GM19035 (cell line): ENCODE measurements around the gene ARAP3.
A peak's percentile ranks its signal among the peaks of the same experiment; 100 is the strongest.

ENCODE experiments used
- ATAC-seq: cut with Tn5 transposase; IDR thresholded peaks from one replicate; pipeline ENCODE4 v1.9.1; 2021; ENCODE audit not compliant: unreplicated experiment

ARAP3 gene

DNA sequence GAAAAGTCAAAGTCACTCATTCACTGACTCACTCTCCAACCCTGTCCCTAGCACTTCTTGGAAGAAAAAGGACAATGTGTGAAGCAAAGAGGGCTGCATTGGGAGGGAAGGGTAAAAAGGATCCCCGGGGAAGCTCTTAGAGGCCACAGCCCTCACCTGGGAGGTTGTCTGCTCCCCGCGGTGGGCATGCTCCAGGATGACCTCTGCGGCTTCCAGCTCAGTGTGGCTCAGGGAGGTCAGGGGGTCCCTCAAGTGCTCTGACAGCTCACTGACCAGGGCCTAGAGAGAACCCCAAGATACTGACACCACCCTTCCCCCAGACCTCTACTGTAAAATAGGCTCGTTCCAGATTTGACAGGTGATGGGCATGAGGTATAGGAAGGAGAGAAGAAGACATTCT, 34.8 kb downstream of the ARAP3 start:
- ATAC-seq = no peak

DNA sequence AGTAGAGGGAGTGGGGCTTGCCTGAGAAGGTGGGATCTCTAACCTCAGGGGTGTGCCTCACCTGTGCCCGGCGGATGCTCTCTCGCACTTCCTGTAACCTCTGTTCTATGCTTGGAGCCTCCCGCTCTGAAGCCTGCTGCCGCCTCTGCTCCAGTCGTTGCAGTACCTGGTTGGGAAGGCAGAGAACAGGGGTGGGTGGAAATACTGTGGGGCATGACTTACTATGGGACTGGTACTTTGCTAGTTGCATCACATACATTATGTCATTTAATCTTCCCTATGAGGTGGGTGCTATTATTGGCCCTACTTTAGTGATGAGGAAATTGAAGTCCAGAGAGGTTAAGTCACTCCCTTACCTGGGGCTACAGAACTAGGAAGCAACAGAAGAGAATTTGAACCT, 36.0 kb downstream of the ARAP3 start:
- no peak for ATAC-seq

DNA sequence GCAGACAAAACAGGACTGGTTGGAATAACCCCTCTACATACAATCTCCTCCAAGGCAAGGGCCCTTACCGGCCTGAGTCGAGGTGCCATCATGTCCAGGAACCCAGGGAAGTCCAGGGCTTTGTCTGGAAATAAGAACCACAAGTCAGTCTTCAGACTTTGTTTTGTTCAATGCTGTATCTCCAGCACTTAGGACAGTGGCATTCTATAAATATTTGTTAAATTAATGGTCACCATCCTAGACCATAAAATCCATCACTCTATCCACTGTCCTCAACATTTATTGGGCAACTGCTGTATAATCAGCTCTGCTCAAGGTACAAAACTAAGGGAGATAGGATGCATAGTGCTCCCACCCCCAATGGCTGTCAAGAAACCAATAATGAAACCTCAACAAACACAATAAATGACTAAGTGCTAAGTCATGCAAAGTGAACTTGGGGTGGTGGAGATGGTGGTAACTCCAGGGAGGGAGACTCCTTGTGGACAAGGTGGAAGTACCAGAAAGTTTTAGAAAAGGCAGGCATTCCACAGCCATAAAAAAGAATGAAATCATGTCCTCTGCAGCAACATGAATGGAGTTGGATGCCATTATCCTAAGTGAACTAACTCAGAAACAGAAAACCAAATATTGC, 40.3 kb downstream of the ARAP3 start:
- peak; percentile 31 for ATAC-seq

DNA sequence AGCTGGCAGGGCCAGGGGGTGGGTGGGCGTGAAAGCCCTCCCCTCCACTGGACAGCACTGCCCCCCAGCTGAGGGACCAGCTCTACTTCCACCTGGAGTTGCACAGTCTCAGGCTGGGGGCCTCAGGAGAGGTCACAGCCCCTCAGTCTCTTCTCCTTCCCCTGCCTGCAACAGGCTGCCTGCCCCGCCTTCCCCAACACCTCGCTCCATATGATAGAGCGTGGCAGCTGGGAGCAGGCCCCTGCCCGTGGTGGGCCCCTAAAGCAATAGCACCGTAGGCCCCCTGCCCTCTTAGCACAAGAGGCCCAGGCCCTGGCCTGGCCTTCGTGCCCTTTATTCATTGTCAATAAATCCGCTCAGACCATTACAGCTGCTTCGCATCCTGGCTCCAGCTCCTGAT, 41.3 kb downstream of the ARAP3 start:
- no peak for ATAC-seq

DNA sequence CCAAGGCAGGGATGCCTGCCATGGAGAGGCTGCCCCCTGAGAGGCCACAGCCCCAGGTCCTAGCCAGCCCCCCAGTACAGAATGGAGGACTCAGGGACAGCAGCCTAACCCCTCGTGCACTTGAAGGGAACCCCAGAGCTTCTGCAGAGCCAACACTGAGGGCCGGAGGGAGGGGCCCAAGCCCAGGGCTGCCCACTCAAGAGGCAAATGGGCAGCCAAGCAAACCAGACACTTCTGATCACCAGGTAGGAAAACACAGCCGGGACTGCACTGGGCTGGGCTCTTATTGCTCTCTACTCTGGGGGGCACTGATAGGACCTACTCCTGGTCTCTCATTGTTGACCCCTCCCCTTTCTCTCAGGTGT, 42.0 kb downstream of the ARAP3 start:
- ATAC-seq = no peak

DNA sequence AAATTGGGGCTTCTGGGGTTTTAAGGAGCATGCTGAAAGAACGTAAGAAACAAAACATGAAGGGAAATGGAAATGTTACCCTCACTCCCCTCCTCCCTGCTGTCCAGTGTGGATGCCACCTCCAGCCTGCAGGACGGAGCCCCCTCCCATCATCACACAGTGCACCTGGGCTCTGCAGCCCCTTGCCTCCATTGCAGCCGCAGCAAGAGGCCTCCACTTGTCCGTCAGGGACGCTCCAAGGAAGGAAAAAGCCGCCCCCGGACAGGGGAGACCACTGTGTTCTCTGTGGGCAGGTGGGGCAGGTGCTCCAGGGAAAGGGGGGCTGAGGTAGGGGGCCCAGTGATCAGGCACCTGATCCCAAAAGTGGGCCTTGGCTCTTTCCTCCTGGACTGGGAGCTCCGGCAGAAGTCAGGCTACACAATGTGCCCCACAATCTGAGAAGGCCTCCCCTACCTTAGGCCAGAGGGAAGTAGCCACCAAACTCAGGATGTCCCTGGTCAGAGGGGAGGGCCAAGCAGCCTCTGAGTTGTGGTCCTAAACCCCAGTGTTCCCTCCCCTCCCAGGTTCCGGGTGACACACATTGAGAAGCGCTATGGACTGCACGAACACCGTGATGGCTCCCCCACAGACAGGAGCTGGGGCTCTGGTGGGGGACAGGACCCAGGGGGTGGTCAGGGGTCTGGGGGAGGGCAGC, 42.5 kb downstream of the ARAP3 start:
- ATAC-seq = no peak

DNA sequence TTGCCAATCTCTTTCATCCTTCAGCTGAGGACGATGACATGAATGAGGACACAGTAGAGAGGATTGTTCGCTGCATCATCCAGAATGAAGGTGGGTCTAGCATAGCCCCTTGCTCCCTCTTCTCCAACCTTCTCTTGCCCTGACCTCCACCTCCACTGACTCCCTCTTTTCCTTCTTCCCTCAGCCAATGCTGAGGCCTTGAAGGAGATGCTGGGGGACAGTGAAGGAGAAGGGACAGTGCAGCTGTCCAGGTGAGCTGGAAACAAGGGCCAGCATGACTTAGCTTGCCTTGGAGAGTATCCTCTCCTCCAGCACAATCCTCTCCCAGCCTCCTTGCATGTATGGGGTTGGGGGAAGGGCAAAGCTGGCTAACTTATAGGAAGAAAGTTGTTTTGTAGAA, 43.3 kb downstream of the ARAP3 start:
- no peak for ATAC-seq

DNA sequence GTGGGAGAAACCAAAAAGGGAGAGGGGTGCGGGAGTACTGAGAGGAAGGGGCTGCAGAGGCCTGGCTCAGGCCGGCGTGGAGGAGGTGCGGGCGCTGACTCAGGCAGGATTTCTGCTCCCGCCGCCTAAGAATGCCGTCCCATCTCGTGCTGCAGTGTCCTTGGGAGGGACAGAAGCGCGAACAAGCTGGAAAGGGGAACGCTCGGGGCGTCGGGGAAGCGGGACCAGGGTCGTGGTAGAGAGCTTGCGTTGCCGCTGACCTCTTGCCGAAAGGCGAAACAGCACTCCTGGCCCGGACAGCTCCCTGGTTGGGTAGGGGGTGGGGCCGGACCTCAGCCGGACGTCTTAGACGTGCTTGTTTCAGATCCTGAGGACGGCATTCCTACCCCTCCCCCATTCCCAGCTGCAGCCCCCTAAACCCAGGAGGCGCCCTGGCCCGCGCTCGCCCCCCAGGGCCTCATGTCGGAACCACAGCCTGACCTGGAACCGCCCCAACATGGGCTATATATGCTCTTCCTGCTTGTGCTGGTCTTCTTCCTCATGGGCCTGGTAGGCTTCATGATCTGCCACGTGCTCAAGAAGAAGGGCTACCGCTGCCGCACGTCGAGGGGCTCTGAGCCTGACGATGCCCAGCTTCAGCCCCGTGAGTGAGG, 44.1 kb downstream of the ARAP3 start:
- ATAC-seq = peak; percentile 22

DNA sequence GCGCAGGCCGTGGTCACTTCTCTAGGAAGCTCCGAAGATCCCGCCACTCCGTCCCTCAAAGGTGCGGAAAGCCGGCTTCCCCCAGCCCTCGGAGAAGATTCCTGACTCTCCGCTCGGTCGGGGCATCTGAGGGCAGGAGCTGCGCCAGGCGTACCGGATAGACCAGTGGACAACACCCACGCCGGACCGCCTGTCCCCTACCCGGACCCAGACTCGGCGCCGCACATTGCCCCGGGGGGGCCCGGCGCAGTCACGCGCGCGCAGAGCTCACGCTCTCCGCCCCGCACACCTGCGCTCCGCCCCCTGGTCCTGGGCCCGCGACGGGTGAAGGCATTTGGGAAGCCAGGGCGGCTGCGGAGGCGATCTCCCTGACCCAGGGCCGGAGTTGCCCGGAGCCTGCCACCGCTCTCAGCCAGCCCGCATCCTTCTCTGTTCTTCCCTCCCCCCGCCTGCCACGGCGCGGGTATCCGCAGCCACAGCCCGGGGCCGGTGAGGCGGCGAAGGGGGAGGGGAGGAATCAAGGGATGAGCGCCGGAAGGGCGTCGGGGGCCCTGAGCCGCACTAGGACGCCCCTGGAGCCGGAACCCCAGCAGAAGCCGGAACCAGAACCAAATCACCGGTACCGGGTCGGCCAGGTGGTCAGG, 44.8 kb downstream of the ARAP3 start:
- peak; percentile 31 for ATAC-seq

DNA sequence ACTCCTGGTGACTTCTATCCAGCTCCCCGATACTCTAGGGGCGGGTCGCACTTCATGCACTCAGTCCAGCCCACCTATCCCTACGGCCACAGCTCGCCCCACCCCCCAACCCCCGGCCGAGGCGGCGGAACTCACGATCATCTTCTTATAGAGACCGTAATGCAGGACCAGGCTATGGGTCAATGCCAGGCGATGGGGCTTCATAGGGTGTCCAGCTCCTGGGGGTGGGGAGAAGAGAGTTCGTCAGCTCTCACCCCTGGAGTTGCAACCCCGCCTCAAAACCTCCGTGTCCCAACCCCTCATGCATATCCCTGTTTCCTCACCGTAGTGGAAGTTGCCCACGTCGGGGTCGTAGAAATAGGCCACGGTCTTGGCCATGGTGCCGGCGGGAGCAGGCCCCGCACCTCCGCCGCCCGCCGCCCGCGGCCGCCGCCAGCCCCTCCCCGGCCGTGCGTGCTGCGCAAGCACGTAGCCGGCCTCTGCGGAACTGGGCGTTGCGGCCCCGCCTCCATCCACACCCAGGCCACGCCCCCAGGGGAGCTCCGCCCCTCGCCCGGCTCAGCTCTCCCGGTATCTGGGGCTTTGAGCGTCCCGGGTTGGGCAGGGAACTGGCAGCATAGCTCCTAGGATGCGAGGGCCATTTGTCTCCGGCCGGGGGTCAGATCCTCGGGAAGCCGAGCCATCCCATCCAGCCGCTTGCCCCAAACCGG, 45.5 kb downstream of the ARAP3 start, which contains the start of the genes HDAC3 and RELL2:
TSS of gene HDAC3 (minus strand) at position 437 of the 710 bp plus-strand sequence. CDS start at position 378, 59 bp downstream.
TSS of gene RELL2 (plus strand) at position 585 of the 710 bp plus-strand sequence. CDS start 1,229 bp downstream, outside the sequence.
- ATAC-seq = peak; percentile 76

DNA sequence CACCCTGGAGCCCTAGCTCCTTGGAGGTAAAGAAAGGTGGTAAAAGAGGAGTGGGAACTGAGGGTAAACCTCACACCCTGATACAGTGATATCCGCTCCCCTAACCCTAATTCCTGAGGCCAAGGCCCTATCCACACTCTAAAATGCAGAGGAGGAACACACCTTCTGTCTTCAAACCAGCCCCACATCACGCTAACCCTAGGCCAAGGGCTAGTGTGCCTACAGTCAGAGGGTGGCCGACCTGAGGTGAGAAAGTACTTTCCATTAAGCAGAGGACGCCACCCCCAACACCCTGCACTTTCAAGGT, 46.0 kb downstream of the ARAP3 start:
- no peak for ATAC-seq

DNA sequence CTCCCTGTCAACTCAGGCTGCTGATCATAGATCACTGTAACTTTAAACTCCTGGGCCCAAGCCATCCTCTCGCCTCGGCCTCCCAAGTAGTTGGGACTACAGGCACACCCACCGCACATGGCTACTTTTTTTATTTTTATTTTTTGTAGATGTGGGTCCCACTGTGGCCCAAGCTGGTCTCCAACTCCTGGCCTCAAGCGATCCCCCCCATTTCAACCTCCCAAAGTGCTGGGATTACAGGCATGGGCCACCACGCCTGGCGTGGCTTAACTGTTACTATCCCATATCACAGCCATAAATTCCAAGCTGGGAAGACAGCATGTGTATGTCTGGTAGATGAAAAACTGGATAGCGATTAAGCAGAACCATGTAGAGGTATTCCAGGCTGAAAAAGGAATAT, 46.4 kb downstream of the ARAP3 start:
- no peak for ATAC-seq

DNA sequence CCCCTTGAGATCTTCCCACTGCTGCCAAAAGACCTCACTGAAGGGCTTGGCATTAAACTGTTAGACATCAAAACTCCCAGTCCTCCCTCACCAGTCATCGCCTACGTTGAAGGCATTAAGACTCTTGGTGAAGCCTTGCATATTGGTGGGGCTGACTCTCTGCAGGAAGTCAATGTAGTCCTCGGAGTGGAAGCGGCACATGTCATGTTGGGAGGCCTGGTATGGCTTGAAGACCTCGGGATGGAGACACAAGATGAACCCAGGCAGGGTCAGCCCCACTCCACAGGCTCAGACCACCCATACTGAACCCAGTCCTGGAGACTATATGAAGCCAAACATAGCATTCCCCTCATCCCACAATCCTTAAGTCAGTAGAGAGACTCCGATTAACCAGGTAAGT, 47.3 kb downstream of the ARAP3 start:
- ATAC-seq = no peak

DNA sequence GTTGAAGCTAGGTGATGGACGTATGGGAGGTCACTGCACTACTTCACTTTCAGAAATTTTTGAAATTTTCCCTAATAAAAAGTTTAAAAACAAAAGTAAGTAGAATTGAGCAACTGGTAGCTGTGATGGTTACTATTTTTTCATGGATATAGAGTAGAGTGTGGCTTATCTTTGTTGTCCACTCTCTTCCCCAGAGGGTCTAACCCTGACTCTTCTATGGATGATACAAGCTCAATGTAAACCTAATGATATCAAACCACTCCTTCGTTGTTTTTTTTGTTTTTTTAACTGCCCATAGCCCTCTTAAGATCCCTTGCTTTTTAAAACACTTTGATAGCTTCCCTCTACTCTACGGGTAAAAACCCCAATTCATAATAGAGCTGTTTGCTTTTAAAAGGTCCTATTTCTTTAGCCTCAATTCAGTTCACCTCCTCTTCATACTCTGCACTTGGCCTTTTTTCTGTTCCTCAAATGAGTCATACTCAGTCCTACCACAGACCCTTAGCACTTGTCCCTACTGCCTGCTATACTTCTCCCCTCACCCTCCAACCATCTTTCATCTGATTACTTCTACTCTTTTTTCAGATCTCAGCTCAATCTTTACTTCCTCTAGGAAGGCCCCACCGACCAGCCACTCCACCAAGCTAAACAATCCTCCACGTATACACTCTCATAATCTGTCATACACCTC, 48.0 kb downstream of the ARAP3 start:
- ATAC-seq = peak; percentile 62

DNA sequence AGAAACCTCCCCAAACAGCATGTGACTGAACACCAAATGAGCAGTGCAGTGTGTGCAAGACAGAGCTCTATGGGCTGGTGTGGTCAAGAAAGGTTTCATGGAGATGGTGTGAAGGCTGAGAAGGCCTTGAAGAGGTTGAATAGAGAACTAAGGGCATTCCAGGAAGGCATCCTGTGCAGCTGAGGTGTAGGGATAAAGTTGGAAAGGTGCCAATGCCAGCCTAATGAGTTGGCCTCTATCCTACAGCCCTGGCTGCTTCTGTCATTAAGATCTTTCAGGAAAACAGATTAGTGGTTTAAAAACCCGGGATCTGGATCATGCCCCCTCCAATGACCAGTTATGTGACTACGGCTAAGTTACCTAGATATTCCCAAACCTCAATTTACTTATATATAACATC, 49.4 kb downstream of the ARAP3 start:
- ATAC-seq = no peak

DNA sequence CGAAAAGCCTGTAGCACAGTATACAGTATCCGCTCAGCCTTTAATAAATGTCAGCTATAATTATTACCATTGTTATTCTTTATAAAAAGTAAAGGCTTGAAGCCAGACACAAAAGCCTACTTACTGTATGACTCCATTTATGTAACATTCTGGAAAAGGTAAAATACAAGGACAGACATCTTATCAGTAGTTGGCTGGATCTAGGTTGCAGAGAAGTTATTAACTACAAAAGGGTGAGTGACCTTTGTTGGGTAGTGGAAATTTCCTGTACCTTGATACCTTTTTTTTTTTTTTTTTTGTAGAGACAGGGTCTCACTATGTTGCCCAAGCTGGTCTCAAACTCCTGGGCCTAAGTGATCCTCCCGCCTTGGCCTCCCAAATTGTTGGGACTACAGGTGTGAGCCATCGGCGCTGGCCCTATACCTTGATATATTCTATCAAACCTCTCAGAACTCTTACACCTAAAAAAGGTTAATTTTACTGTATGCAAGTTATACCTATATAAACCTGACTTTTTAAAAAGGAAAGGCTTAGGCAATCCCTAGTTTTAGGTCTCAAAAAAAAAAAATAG, 51.4 kb downstream of the ARAP3 start:
- no peak for ATAC-seq

DNA sequence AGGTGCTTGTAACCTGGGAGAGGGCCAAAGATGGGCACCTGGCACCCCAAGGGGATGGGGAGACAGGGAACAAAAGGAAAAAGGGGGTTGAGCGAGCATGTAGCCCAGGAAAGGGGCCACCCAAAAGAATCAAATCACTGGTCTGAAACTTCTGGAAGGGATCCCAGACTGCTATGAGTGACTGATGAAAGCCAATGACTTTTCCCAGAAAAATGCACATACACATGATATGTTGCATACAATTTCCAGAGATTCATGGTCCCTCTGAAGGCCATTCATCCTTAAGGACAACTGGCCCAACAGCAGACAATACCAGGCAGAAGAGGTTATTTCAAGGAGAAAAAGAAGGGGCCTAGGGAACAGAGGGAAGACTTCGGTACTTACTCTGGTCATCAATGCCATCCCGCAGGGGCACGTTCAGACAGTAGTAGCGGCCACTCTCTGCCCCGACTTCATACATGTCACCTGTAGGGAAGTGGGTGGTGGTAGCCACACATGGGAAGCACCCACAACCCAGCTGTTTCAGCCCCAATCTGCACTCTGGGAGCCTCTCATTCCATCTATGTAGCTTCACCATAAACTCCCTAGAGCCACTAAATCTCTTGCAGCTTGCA, 53.7 kb downstream of the ARAP3 start:
- ATAC-seq = no peak

DNA sequence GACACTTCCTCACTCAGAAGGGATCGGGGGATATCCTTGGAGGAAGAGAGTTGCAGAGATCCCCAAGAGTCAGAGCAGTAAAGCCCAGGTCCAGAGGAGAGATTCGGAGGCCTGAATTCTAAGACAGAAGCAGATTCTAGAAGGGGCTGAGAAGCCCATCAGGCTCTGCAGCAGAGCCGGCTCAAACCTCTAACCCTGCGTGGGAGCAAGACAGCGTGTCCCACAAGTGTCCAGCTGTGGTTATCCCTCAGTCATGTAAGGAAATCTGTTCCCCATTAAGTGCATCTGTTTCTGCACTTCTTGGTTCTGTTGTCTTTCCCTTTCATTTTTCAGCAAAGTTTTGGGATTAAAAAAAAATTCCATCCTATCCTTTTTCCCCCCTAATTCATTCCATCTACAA, 58.4 kb downstream of the ARAP3 start:
- no peak for ATAC-seq

DNA sequence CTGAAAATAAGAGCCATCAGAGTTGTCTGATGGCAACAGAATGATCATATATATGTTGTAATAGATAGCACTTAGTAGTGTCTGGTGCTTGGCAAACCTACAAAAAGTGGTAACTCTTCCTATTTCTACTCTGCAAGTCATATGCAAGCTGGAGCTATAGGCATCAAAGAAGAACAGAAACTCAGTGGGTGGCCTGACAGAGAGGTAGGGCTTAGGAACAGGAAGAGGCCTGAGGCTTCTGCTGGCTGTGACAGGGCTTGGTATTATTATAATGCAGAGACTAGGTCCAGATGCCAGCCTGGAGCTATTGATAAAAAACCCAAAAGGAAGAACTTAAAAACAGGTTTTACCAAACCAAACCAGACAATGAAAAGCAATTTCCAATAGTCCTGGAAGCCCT, 58.8 kb downstream of the ARAP3 start:
- peak; percentile 39 for ATAC-seq
